NCI-H1092 treated with DMSO at 0.1 percent for 48 hours (cell line): ENCODE data around the gene ZDHHC11.
"Not testable (repeated sequence)": the region's sequence is repeated elsewhere in the genome, so short reads cannot be mapped to it uniquely, and the experiment has no call there.

ENCODE experiments used
- DNase-seq: peaks from one replicate; lab custom pipeline; 2025; lab: John Stamatoyannopoulos, UW

ZDHHC11 gene

GRCh38 chr5:859798-860296 is 9.1 kb upstream of the ZDHHC11 start:
- DNase-seq = no peak

- no peak for DNase-seq
These were observed 8.6 kb upstream of the ZDHHC11 start for GRCh38 chr5:859391-859790.

GRCh38 chr5:858726-859125 is 7.9 kb upstream of the ZDHHC11 start:
- no peak for DNase-seq

- no peak for DNase-seq
These were observed 6.0 kb upstream of the ZDHHC11 start for GRCh38 chr5:856531-857425.

GRCh38 chr5:855771-856530 is 5.2 kb upstream of the ZDHHC11 start:
- DNase-seq = no peak

- no peak for DNase-seq
These were observed 4.4 kb upstream of the ZDHHC11 start for GRCh38 chr5:854966-855743.

- DNase-seq = no peak
These were observed 3.4 kb upstream of the ZDHHC11 start for GRCh38 chr5:854217-854616.

- DNase-seq = not testable (repeated sequence)
These were observed 2.8 kb upstream of the ZDHHC11 start for GRCh38 chr5:853416-854090.

GRCh38 chr5:852431-853401 is 1.9 kb upstream of the ZDHHC11 start:
- DNase-seq = no peak

GRCh38 chr5:852018-852417 is 1.2 kb upstream of the ZDHHC11 start:
- no peak for DNase-seq

- DNase-seq = no peak
These were observed 767 bp upstream of the ZDHHC11 start for GRCh38 chr5:851553-851952.

GRCh38 chr5:851076-851475 is 290 bp upstream of the ZDHHC11 start:
- no peak for DNase-seq

- no peak for DNase-seq
These were observed 1.0 kb downstream of the ZDHHC11 start for GRCh38 chr5:849651-850301.

GRCh38 chr5:848671-849111 is 2.1 kb downstream of the ZDHHC11 start:
- no peak for DNase-seq

GRCh38 chr5:847736-848135 is 3.0 kb downstream of the ZDHHC11 start:
- not testable (repeated sequence) for DNase-seq

- DNase-seq = not testable (repeated sequence)
These were observed 3.6 kb downstream of the ZDHHC11 start for GRCh38 chr5:847212-847611.

GRCh38 chr5:846602-847091 is 4.1 kb downstream of the ZDHHC11 start:
- not testable (repeated sequence) for DNase-seq

GRCh38 chr5:845676-846601 is 4.8 kb downstream of the ZDHHC11 start:
- DNase-seq = not testable (repeated sequence)
